ENCODE data around the gene OR8B4.
"Not testable (repeated sequence)": the region's sequence is repeated elsewhere in the genome, so short reads cannot be mapped to it uniquely, and the experiment has no call there.

The OR8B4 gene, protein sequence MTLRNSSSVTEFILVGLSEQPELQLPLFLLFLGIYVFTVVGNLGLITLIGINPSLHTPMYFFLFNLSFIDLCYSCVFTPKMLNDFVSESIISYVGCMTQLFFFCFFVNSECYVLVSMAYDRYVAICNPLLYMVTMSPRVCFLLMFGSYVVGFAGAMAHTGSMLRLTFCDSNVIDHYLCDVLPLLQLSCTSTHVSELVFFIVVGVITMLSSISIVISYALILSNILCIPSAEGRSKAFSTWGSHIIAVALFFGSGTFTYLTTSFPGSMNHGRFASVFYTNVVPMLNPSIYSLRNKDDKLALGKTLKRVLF

DNA sequence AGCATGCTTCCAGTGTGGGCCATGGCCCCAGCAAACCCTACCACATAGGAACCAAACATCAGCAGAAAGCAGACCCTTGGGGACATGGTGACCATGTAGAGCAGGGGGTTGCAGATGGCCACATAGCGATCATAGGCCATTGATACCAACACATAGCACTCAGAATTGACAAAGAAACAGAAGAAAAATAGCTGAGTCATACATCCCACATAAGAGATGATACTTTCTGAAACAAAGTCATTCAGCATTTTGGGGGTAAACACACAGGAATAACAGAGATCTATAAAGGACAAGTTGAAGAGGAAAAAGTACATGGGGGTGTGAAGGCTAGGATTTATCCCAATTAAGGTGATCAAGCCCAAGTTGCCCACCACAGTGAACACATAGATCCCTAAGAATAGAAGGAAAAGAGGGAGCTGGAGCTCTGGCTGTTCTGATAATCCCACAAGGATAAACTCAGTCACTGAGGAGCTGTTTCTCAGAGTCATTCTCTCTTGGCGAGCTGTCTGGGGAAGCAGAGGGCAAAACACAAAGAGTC is at the start of gene OR8B4:
Gene OR8B4 (minus strand): TSS at position 488 of the 538 bp plus-strand sequence. CDS start 0 bp downstream, at position 488.
- no peak for DNase-seq (ENCODE audit: low read depth)

DNA sequence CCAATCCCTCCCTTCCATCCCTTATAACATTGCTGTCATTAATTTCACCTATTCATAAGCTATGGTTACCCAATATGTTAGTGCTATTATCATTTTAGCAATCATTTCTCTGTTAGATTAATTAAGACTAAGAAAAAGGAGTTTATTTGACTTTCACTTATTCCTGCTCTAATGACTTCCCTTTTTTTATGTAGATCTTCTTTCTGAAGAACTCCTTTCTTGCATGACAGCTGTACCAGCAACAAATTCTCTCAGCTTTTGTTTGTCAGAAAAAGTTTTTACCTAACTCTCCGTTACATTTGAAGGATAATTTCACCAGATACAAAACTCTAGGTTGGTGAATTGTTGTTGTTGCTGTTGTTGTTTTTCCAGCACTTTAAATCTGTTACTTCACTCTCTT is 49.4 kb upstream of the OR8B4 start:
- DNase-seq (ENCODE audit: low read depth), result no peak

DNA sequence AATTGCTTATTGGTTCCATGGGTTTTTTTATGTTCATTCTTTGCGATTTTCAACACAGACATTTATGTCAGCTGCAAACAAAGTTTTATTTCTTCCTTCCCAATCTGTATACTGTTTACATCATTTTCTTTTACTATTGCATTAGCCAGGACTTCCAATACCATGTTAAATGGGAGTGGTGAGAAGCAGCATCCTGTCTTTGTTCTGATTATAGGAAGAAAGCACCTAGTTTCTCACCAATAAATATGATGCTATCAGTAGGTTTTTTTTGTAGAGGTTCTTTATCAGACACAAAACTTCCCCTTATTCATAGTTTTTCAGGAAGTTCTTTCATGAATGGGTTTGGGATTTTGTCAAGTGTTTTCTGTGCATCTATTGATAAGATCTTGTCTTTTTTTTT is 48.8 kb upstream of the OR8B4 start:
- DNase-seq (ENCODE audit: low read depth), result no peak

DNA sequence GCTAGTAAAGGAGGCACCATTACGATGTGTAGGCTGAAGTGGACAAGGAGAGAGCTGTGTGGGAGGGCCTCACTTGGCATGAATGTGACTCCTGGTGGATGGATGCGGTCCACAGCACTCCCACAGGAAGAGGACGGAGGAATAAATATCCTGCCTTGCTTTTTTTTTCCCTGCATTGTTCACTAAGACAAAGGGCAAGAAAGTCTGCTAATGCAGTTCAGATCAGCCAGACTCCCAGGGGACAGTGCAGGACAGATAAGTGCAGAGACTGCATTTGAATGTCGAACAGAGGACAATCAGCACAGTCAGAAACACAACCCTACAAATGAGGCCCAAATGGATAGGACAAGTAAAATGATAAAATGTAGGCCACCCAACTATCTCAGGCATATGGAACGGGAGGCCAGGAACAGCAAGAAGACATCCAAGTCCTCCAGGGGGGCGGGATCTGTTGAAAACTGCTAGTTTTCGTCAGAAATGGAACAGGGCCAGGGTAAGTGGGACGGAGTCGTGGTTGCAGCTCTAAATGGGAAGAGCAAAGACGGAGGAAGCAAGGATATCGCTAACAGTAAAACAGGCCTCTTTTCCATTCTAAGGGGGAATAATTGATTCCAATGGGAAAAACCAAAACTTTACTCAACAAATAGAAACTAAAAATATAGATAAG is 46.0 kb upstream of the OR8B4 start:
- no peak for DNase-seq (ENCODE audit: low read depth)

DNA sequence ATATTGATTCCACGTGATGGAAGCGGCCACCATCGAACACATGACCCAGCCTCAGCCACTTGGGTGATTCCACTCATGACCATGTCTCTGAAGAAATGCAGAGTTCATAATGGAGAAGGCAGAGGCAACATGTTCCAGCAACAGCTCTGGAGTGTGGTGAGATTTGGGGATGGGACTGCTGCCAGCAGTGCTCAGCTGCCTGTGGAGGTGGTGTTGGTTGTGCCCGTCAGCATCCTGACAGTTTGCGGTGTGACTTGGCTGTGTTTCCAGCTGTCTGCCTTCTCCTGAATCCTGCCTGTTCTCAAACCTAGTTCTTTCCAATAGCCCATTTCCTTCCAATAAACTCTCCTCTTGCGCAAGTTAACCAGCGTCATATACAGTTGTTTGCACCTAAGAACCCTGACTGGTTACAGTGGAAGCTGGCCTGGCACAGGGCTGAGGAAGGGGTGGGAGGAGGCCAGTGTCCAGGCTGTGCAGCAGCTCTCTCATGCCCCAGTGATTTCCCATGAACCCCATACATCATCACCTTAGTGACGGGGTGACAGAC is 42.8 kb upstream of the OR8B4 start:
- no peak for DNase-seq (ENCODE audit: low read depth)

DNA sequence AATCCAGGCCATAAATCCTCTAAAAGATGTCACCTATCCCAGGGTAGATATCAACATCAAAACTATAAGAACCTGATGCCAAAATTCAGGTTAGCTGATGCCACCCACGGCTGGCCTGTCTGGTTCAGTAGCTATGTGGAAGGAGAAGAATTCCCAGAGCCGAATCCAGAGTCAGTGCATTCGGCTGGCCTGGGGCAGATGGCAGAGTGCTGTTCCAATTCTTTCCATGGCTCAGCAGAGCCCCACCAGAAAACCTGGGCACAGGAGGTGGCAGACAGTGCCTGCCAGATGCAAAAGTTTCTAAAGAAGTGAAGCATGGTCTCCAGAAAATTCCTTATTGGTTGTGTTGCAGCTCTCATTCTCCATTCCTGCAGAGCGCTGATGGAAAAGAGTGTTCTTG is 40.7 kb upstream of the OR8B4 start:
- no peak for DNase-seq (ENCODE audit: low read depth)

DNA sequence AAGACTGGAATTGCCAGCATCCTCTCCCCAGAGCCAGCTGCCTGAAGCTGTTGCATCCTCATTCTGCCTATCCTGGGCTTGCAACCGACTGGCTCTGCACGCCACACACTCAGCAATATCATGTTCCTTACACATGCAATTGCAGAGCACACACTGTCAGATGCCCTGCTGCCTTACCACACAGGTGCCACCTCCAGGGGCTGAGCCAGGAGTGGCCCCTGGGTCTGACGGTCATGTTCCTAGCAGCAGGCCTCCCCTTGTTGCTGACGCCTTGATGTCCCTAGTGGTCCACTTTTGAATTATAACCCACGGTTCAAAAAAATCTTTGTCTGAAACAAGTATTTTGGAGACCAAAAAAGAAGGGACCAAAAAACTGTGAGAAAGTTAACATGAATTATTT is 39.3 kb upstream of the OR8B4 start:
- no peak for DNase-seq (ENCODE audit: low read depth)

DNA sequence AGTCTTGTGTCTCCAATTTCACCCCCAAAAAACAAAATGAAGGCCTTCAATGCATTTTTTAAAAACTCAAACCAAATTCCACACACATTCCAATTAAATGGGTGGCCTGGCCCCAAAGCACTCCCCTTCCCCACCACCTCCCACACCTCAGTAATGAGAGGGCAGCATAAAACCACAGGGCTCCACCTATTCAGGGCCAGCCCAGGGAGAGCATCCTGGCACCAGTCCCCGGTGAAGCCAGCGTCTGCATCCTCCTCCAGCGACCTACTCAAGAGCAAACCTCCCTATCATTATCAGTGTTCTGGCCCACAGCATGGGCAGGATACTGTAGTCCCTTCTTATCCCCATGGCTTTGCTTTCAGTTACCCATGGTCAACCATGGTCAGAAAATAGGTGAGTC is 38.7 kb upstream of the OR8B4 start:
- DNase-seq (ENCODE audit: low read depth), result no peak

DNA sequence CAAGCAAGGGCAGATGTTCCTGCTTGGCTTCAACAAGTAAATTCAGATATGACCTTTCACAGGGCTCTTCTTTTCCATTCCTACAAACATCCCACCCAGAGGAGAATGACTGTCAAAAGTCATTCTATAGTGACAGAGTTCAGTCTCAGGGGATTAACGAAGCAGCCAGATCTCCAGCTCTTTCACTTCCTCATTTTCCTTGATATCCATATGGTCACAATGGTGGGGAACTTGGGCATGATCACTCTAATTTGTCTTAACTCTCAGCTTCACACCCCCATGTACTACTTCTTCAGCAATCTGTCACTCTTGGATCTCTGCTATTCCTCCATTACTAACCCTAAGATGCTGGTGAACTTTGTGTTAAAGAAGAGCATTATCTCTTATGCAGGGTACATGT is 35.8 kb upstream of the OR8B4 start:
- no peak for DNase-seq (ENCODE audit: low read depth)

DNA sequence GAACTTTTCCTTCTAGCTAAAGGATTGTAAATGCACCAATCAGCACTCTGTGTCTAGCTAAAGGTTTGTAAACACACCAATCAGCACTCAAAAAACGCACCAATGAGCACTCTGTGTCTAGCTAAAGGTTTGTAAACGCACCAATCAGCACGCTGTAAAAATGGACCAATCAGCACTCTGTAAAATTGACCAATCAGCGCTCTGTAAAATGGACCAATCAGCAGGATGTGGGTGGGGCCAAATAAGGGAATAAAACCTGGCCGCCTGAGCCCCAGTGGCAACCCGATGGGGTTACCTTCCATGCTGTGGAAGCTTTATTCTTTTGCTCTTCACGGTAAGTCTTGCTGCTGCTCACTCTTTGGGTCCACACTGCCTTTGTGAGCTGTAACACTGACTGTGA is 34.7 kb upstream of the OR8B4 start:
- DNase-seq (ENCODE audit: low read depth), result not testable (repeated sequence)

DNA sequence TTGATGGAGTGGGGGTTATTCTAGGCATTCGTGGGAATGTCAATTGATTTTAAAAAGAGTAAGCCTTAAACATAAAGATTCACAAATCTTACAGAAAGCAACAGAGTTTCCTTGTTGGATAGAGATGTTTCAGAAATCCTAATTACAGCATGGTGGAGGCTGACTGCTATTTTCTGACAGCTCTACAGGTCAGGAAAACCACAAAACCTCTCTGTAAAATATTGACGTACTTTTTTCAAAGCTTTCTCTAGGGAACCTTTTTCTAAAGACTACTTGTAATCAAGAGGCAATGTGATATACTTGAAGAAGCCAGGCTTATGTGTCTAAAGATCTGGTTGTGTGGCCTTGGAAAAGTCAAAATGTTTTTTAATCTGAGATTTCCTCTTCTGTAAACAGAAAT is 29.9 kb upstream of the OR8B4 start:
- DNase-seq (ENCODE audit: low read depth), result no peak

DNA sequence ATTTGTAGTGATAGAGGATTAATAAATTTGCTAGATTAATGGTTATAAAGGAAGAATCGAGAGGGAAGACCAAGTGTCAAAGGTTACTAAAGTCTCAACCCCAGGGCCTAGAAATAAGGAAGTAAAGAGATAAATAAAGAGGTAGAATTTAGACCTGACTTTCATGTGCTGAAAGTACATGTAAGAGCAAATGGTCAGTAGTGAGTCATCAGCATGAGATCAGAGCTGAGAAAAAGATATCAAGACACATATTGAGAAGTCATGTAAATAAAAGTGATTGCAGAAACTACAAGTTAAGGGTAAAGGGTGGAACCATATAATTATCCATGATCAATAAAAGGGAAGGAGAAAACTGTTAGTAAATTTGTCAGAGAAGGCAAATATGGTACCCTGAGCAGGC is 22.2 kb upstream of the OR8B4 start:
- DNase-seq (ENCODE audit: low read depth), result no peak

DNA sequence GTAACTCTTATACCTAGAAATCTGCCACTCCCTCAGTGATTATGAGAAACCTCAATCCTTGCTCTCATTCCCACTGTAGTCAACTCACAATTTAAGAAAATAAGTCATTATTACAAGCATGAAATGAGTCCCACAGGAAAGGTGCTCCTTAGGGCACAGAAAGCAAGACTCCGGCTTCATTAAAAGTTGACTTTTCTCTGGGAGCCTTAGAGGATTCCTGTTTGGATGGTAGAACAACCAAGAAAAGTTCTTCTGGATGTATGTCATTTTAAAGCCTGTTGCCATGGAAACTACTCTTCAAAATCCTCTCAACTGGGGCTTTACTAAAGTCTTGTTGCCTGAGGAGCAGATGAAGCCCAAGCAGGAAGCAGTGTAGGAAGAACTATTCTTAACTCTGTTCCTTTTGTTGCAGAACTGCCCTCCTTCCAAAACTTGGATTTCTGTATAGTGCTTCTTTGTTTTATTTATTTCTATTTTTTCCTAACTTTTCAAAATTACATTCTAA is 21.0 kb upstream of the OR8B4 start, which contains the start of gene OR8B8:
Gene OR8B8 (minus strand): TSS at position 51 of the 505 bp plus-strand sequence. CDS start 4,611 bp downstream, outside the sequence.
- DNase-seq (ENCODE audit: low read depth), result no peak

DNA sequence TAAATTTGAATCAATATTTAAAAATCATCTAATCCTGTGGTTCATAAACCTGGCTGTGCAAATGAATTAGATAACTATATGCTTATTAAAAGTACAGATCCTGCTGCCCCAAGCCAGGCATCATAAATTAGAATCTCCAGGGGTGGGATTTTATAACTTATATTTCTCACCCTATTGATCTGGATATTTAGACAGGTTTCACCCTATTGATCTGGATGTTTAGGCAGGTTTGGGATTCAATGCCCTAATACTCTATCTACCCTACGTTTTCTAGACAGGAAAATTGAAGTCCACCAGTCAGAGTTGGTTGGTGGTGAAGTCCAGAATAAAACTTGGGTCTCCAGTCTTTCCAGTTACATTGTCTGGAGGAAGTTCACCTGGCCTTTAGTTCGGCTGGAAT is 18.2 kb upstream of the OR8B4 start:
- DNase-seq (ENCODE audit: low read depth), result no peak

DNA sequence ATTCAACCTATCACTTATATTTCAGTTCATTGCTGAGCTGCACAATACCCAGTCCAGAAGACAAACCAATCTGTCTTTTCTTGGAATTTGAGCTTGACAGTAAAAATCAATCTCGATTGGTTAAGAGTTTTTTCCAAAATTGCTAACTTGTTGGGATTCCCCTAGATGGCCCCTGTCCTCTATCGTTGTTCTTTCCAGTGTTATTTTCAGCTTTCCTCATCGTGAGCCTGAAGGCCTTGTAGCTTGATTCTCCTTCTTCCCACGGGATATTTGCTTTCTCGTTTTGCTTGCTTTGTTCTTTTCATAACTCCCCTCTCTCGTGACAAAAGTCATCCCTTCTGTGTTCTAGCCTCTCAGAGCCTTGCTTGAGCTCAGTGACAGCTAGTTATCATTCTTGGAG is 17.8 kb upstream of the OR8B4 start:
- no peak for DNase-seq (ENCODE audit: low read depth)

DNA sequence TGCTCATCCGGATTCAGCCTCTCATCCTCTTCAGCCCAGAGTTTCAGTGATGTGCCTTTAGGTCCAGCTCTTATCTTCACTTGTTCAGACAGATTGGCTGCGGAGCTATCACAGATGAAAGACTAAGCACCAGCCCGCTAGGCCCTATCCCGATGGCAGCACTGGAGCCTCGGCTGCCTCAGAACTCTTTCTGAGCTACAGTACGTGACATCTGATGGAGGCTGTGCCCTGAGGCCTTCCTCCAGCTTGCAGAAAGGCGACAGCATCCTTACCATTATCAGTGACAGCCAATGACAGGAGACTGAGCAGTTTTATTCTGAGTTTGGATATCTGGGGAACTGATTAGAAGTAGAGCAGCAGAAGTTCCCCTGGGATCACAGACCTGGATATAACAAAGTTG is 16.8 kb upstream of the OR8B4 start:
- no peak for DNase-seq (ENCODE audit: low read depth)

DNA sequence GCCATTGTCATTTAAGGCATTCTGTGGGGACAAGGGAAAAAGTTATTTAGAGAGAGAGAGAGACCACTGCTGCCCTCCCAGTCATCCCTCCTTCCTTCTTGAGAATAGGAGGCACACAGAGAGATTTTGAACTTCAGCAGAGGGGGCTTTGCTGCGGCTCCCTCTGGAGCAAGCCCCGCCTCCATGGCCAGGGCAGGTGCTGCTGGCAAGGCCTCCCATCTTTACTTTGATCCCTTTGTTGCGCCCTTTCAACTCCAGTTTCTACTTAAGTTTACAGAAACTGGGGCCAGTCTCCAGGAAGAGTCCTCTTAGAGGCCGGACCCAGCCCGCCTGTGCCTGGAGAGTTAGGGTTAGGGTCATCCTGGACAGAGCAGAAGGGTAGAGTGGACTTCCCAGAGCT is 16.4 kb upstream of the OR8B4 start:
- no peak for DNase-seq (ENCODE audit: low read depth)

DNA sequence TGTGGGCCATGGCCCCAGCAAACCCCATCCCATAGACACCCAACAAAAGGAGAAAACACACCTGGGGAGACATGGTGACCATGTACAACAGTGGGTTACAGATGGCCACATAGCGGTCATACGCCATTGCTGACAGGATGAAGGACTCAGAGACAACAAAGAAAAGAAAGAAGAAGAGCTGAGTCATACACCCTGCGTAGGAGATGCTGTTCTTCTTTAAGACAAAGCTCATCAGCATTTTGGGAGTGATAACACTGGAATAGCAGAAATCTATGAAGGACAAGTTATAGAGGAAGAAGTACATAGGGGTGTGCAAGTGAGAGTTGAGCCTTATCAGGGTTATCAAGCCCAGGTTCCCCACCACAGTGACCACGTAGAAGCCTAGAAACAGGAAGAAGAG is 15.9 kb upstream of the OR8B4 start:
- DNase-seq (ENCODE audit: low read depth), result no peak

DNA sequence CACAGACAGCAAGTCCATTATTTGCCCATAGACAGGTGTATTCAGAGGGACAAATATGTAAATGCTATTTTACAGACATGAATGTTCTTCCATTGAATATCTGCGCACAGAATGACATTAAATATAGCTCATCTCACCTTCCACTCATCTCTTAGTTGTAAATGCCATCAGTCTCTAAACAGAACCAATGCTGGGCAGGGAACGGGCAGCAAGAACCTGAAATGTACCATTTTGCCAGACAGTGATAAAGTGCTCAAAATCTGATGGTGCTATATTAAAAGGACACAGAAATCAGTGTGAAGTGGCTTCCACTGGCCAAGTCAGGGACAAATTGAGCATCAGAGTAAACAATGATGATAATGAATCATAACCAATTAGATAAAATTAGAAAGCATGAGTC is 10.0 kb upstream of the OR8B4 start:
- no peak for DNase-seq (ENCODE audit: low read depth)

DNA sequence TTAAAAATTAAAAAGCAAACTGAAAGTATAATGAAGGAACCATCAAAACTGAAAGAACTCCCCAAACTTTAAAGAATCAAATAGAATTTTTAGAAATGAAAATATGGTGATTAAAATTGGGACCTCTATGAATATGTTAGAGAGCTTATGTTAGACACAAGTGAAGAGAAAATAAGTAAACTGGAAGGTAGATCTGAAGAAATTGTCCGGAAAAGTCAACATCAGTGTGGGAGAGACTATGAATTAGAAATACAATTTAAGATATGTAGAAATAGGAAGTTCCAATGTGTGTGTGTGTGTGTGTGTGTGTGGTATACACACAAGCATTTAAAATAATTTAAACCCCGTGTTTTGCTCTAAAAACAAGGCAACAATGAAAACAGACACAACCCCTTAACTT is 4.9 kb upstream of the OR8B4 start:
- DNase-seq (ENCODE audit: low read depth), result no peak

DNA sequence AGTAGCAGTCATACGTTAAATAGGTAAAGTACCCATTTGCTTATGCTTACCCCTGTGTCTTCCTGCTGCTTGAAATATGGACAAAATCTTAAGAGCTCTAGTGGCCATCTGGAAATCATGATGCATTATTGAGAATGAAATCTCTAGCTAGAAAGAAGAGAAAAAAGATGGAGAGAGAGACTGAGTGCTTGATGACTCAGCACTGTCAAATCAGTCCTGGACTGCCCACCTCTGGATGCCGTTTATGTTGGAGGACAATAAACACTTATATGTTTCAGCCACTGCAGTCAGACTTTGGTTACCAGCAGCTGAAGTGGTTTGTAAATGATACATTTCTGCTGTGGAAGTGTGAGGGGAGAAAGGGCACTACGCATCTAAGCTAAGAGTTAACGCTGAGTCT is 3.6 kb downstream of the OR8B4 start:
- DNase-seq (ENCODE audit: low read depth), result no peak

DNA sequence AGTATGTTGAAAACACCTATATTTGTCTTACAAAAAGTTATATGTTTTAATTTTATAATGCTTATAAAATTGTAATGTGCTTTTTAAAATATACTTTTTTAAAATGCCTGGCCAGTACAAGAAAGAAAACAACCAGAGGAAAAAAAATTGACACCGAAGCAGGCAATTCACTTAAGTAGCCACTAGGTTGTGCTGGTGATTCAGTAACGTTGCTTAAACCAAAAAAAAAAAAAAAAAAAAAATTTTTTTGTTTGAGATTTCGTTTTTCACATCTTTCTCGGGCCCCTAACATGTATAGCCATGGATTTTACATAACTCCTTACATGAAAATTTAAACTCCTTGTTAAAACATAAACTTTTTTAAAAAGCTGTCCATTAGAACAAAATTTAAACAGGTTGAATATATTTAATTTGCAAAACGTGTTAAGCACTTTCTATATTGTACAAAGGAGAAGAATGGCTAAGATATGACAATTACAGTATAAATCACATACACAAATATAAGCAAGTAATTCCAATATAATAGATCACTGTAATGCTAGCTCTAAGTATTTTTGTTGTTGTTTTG is 9.2 kb downstream of the OR8B4 start:
- DNase-seq (ENCODE audit: low read depth), result peak; percentile 18

DNA sequence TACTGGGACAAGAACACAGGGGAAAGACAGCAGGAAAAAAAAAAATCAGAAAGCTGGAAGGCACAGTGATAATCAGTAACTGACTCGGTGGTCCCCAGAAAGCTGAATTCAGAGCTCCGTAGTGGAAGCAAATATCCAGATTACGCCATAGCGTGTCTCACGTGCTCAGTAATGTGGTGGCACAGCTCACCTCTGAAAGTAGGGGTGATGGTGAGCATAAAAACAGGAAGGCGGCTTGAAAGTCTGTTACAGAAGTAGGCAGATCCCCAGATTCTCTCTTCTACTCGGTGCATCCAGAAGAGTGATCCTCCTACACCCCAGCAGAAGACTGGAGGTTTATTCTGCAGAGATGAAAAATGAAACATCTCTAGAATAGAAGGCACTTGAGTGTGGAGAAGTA is 14.8 kb downstream of the OR8B4 start:
- no peak for DNase-seq (ENCODE audit: low read depth)
